GM18517 (cell line): ENCODE data around the gene ACSS1.
"Not testable (repeated sequence)": the region's sequence is repeated elsewhere in the genome, so short reads cannot be mapped to it uniquely, and the experiment has no call there.

ENCODE experiments used
- ATAC-seq: cut with Tn5 transposase; IDR thresholded peaks from one replicate; pipeline ENCODE4 v1.9.1; 2021; ENCODE audit warnings: mild to moderate bottlenecking, moderate library complexity; ENCODE audit not compliant: unreplicated experiment

ACSS1 gene

DNA sequence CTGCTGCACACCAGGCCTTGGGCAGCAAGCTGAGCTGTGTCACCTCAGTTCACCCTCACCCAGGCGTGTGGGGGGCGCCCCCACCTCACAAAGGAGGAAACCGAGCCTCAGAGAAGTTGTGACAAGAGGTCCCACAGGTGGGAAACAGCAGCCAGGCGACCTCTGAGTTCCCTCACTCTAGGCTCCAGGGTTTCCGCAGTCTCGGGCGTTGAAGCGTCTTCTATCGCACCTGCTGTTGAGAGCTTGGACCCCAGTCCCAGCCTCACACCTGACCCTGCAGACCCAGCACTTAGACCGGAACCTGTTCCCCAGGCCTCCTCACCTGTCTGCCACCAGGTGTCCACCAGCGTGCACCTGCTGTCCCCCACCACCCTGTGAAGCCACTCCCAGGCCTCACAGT is 43.1 kb downstream of the ACSS1 start:
- no peak for ATAC-seq

DNA sequence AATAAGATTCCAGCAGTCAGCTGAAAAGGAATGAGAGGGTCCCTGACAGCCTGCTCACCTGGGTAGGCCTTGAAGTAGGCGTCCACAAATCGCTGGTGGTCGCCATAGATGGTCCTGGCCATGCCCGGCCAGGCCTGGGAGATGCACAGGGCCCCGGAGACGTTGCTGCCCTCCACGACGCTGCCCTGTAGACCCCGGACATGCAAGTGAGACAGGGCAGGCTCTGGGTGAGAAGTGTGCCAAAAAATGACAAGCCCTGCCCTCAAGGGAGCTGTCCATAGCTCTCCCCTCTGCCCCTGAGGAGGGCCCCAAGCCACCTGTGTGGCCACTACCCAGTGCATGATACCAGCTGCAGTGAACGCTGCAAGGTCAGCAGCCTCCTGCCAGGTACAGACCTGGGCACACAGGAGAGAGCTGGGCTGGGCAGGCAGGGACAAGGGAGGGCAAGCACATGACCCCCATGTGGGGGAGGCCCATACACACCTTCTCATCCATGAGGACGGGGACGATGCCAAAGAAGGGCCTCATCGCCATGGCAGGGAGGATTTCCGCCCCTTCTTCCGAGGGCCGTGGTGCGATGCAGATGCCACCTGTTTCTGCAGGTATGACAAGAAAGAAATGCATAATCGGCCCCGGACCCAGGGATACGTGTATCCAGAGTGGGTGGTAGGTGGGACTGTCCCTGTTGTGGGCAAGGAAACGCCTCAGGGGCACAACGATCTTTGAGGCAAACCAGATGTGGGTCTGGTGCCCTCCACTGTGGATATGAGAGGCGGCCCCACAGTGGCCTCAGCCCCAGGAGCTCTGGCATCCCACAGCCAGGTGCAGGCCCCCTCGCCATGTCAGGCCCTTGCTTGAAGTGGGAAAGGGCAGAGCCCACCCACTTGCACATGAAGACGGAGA is 44.2 kb downstream of the ACSS1 start:
- no peak for ATAC-seq

DNA sequence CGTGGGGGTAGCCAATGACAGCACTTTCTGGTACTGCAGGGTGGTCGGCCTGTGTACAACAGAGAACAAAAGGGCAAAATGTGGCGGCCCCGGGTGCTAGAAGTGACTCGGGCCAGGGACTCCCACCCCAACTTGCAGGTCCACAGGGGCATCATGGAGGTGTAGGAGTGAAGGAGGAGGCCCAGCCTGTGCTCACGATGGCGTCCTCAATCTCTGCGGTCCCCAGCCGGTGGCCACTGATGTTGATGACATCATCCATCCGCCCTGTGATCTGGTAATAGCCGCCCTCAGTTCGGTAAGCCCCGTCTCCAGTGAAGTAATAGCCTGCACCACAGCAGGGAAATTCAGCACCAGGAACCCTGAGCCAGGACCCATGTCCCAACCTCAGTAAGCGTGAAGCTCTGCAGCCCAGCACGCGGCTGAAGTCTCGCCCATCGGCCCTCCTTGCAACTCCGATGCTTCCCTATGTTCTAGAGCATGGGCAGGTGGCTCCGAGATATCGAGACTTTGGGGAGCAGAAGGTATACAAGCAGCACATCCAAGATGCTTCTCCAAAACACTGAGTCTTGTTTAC is 45.2 kb downstream of the ACSS1 start:
- no peak for ATAC-seq

DNA sequence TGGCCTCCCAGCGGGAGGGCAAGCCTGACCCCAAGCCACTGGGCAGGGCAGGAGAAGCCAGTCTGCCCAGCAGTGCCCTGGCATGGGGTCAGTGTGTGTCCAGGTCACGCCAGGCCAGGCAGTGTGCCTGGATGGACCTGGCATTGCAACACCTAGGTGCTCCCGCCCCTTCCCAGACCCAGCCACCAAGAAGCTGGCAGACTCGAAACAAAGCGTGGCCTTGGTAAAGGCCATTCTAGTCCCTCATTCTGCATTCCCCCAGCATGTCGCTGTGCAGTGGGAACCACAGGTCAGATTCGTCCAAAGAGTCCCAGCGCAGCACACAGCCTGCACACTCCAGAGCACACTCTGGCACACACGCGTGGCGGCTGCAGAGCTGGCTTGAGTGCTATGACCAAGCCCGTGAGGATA is 46.1 kb downstream of the ACSS1 start:
- ATAC-seq, result no peak

DNA sequence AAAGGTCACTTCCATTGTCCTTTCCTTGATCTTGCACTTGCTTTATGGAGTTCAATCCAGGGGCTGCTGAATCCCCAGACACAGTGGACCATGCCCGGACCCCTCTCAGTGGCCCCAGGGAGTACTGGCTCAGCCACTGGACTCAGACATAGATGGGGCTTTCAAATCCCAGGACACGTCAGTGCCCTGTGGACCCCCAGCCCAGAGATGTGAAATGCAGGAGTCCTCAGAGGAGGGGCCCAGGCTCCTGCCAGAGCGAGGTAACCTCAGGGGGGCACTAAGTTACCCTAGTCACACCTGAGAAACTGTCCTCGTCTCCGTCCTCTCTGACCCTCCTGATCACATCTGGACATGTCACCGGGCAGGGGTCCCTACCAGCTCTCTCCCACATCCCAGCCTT is 46.7 kb downstream of the ACSS1 start:
- no peak for ATAC-seq

DNA sequence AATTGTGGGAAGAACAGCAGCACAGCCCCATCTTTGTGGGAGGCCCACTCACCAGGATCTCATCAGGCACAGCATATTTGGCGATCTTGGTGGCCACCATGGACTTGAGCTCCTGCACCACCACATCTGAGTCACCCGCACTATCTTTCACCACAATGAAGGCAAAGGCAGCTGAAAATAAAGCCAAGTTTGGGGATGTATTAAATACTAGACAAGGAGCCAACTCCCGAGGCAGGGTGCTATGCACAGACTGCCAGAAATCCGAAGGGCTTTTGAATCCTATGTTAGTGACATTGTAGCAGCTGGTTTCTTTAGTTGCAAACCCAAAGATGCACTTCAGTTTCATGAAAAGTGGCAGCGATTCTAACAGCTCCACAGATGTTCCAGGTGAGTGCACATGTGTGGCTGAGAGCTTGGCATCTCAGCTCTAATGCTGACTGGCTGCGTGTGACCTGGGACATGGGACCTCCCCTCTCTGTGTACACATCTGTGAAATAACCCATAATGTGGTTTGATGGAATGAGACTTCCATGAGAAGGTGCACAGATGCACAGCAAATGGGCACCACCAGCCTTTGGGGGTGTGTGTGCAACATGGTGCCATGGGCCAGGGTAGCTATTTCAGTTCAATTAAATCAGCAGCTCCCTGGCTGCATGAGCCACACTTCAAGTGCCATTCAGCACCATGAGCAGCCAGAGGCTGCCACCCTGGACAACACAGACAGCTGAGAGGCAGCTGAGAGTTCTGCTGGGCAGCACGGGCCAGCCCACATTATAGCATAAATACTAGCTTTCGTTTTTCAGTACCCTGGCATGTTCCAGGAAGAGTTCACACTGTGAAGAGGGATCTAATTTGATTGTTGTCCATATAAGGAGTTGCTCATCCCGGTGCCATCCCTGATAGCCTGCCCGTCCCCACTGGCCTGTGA is 48.5 kb downstream of the ACSS1 start:
- ATAC-seq, result no peak

DNA sequence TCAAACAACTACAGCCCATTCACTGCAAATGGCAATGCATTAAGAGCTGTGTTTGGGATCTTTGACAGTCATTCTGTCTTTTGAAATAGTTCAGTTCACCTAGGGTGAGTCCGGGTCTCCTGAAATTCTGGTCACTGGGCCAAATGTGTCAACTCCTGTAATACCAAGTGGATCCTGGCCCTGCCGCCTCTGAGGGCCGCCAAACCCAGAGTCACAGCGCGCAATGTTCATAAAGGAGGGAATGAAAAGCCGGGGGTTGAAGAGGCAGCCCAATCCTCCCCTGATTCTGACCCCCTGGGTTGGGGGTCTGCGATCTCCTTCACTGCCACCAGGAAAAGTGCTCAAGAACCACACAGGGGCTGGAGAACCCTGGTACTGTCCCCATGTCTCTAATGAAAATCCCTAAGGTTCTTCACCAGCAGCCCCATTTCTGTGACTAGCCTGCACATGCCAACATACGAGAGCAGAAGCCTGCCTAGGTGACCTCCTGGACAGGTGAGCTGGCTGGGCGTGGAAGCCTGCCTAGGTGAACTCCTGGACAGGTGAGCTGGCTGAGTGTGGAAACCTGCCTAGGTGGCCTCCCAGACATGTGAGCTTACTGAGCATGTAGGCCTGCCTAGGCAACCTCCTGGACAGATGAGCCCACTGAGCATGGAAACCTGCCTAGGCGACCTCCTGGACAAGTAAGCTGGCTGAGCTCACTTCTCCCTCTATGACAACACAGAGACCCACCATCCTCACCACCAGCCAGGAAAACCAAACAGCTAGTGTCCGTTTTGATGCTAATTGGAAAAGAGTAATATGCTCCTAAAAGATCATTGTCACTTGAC is 49.3 kb downstream of the ACSS1 start:
- no peak for ATAC-seq

DNA sequence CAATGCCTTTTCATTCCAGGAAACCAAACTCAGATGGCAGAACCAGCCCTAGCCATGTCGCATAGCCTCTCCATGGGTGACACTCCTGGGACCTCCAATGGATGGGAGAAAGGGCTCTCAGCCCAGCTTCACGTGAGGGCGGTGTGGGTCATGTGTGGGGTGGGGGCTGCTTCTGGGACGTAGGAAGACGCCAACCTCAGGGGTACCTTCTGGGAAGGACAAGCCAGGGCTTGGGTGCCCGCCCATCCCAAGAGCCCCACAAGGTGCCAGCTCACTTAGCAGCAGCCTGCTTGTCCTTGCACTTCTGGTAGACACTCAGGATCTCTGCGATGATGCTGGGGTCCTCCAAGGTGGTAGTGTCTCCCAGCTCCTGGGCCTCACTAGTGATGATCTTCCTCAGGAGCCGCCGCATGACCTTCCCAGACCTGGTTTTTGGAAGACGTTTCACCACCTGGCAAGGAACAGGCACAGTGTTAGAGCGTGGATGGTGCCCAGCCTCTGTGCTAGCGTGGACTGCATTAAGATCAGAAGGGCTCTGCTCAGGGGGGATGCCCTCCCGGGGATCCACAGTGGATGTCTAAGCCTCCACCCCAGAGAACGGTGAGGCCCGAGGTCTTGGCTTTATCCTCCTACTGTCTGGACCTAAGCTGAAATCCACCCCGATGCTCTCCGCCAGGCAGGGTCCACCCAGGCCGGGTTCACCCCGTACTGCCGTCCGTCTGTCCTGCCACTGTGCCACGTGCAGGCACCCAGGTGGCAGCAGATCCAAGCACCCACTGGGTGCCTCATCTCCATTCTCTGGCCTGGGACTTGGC is 50.2 kb downstream of the ACSS1 start:
- ATAC-seq, result no peak

DNA sequence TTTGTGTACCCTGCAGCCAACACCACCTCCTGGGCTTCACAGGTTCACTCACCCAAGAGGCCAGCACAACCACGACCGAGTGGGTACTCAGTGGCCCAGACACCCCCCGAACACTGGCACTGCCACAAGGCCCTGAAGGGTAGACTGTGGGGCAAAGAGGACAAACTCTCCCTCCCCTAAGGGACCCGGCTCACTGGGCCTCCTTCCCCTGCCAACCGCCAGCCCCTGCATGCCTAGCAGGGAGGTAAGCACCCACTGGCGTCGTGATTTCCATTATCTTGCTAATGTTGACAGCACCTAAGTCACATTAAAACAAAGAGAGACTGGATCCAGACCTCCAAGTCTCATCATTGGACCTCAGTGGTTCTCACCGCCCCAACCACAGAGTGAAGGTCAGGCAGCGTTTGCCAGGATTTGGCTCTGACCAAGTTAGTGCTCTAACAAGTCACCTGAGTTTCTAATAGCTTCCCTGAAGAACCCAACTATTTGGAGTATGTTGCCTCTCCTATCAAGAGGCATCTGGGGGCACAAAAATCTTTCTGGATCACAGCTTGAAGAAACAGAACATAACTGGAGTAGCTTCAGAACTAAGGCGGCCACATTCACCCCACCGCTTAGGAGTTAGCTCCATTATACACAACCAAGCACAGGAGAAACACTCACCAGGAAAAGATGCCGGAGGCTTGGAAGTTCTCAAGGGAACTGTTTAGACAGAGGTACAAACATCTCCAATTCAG is 51.3 kb downstream of the ACSS1 start:
- no peak for ATAC-seq

DNA sequence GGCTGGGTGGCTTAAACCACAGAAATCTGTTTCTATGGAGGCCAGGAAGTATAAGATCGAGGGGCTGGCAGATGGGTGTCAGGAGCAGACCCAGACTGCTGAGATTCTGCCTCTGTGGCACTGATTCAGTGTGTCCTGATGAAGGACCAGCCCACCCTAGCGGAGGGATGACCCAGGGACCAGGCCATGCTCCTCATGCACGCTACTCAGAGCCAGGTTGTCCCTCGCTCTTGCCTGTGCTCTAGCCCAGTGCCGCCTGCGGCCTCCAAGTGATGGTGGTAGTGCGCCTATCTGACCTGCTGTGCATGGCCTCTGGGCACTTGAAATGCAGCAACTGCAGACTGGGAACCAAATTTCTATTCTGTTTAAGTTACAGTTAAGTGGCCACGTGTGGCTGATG is 52.3 kb downstream of the ACSS1 start:
- ATAC-seq, result no peak

DNA sequence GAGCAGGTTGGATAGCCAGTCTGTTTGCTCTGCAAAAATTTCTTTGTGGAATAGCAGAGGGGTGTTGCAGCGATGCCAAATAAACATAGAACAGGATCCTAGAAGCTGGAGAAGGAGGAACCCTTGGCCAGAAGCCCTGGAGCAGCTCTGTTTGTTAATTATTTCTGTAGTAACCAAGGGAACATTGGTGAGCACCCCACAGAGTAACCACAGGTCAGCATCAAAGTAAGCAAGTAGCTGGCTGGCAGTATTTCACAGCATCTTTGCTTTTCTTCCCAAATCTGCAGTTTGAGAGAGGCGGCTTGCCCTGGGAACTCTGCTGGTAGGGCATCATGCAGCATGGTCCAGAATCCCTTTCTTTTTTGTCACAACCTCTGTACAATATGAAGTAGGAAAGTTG is 52.7 kb downstream of the ACSS1 start:
- no peak for ATAC-seq

DNA sequence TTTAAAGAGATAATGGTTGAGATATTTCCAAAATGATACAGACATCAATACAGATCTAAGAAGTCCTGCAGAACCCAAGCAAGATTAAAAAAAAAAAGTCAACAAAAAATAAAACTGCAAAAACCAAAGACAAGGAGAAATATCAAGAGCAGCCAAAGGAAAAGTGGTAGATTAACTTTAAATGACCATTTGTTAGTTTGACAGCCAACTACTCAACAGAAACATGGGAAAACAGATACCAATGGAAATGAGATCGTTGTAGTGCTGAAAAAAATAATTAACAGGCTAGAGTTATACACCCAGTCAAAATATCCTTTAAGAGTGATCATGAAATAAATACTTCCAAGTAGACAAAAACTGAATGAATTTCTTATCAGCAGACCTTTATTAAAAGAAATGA is 54.9 kb downstream of the ACSS1 start:
- no peak for ATAC-seq

DNA sequence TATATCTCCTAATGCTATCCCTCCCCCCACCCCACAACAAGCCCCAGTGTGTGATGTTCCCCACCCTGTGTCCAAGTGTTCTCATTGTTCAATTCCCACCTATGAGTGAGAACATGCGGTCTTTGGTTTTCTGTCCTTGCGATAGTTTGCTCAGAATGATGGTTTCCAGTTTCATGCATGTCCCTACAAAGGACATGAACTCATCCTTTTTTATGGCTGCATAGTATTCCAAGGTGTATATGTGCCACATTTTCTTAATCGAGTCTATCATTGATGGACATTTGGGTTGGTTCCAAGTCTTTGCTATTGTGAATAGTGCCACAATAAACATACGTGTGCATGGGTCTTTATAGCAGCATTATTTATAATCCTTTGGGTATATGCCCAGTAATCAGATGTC is 56.6 kb downstream of the ACSS1 start:
- ATAC-seq, result not testable (repeated sequence)

DNA sequence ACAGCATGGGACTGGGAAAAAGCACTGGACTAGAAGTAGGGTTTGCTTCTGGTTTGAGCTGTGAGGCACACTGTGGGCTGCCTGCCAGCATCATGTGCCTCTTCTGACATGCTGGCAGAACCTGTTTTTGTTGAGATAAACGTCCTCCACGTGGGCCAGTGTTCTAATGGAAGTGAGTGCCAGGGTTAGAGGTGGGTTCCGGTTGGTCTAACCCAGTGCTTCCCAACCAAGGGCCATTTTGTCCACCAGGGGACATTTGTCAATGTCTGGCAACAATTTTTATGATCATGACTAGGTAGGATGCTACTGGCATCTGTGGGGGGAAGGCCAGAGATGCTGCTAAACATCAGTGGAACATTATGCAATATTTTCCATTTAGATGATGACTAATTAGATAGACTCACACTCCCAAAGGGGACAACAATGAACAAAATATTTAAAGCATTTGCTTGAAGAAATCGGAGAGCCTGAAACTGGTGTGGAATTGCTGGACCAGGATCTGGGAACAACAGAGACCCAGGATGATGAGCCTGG is 57.6 kb downstream of the ACSS1 start:
- no peak for ATAC-seq

DNA sequence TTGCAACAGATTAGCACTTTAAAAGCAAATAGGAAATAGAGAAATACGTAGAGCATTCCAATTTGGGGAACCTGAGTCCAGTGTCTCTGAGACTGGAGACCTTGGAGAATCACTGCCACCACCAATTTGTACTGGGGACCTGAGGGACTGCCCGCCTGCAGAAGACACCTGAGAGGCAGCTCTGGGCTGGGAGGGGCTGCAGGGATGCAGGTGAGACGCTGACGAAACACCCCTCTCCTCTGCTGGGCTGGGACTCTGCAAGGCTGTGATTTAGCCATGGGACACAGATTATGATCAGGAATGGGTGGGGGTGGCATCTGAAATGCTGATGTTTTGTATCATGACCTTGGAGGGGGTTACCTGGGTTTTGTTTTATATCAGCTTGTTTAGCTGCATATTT is 58.4 kb downstream of the ACSS1 start:
- no peak for ATAC-seq

DNA sequence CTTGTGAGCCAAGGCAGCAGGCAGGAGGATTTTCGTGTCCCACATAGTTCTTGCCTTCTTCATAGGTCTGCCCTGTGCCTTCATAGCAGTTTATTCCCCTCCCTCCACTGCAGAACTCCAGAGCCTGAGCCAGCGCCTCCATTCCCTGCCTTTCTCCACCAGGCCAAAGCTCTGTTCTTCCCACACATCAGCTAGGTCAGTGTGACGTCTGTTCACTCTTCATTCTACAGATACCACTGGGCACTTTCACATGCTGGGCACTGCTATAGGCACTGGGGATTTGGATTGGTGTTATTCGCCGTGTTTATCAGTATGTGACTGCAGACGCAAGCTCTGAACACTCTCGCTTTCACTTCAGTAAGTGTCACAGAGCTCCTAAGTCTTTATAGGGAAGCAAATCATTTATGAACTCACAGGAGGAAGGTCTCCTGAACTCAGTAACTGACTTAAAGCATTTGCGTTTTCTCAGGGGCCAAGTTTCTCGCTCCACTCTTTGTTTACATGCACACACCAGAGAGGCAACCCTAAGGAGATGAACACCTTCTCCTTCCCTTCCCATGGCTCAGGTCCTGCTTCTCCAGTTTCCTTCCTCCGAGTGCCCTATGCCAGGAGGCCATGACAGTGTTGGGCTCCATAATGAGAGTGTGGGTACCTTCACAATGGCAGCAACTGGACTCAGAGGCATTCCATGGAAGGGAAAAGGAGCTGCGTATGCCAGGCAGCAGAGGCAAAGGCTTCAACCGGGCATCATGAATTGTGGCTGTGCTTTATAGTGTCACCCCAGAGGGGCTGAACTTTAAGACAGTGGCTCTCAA is 59.1 kb downstream of the ACSS1 start:
- ATAC-seq, result no peak

DNA sequence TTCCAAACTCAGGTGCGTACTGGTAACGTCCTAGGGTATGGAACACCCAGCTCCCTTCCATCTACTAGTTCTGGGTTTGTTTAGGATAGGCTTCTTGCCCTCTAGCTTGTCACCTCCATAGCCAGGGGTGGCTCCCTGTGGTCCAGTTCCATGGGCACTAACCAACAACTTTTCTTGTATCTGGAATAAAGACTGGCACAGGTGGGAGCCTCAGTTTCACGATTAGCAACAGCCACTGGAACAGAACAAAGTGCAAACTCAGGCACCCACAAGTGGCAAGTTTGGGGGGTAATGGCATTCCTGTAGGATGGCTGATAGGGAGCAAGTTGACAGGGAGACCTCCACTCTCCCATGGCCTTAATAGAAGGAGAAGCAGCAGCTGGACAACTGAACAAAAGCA is 59.8 kb downstream of the ACSS1 start:
- ATAC-seq, result no peak
